Measurements from ENCODE around the gene DGKQ. TPM values are rescaled to one million over a fixed set of nuclear protein-coding genes. Genes with fewer than 3 reads are reported as not detected.

DGKQ gene
- total and polyA plus RNA-seq, 2 of the 8 experiments (the other 6 are each of a cell fraction or from before 2014, with no cell fraction given), result 7.3 to 9.7 TPM

DNA sequence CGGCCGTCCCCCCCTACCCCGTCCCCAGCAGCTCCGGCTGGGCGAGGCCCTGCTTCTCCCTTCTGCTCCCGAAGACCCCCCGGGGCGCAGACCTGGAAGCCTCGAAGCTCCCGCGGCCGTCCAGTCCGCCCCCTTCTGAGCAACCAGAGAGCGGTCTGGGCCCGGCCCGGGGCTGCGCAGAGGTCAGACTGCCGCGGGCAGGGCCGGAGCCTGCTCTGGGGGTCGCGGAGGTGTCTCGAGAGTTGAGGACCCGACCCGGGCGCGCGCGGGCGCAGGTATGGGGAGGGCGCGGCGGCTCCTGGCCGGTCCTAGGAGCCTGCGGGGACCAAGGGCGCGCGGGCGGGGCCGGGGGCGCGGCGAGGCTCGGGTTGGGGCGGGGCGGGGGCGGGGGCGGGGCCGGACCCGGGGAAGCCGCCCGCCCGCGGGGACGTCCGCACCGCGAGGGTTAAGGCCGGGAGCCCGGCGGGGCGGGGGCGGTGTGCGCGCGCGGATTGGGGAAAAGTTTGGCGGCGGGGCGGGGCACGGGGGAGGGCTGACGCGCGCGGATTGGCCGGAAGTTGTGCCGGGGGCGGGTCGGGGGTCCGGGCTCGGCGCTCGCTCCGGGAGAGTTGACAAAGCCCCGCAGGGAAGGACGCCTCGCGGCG is 37.8 kb upstream of the DGKQ start, which contains the start of gene FGFRL1:
TSS of gene FGFRL1 (plus strand) at position 605 of the 644 bp plus-strand sequence. CDS start 860 bp downstream, outside the sequence.
- Histone ChIP-seq H3K27ac (ENCODE audit: low read depth, low read length) (no peak within 1 kb of the TSS), H3K18ac (ENCODE audit: extremely low read depth, low read length) (no peak within 1 kb of the TSS), H2AK5ac (ENCODE audit: low read depth, low read length) (no peak within 1 kb of the TSS), H3K79me2 (ENCODE audit: control insufficient read depth in 1 of 2, insufficient read depth in 2 of 2, low read length in 2 of 2) (no peaks in the 10 kb centered on the region), H2BK20ac (ENCODE audit: low read length) (no peak within 1 kb of the TSS), H3K14ac (ENCODE audit: insufficient read length) (no peak within 1 kb of the TSS), H4K91ac (replicated peaks; ENCODE audit: insufficient read length, low read length) (no peak within 1 kb of the TSS), H3K9ac (replicated peaks in 1 of 4; ENCODE audit: extremely low read depth in 1 of 4, low read depth in 3 of 4, low read length in 3 of 4) (peak within 1 kb of the TSS in 1 of 4 experiments; percentile 44; a peak in 1 of 7 replicates), H3K4me3 (ENCODE audit: extremely low read depth in 1 of 4, insufficient read depth in 2 of 4, low read depth in 3 of 4, low read length in 4 of 4) (peak within 1 kb of the TSS; percentile 35 to 72 (median 36); a peak in 6 of 8 replicates), H2BK12ac (ENCODE audit: low read depth, low read length) (no peak within 1 kb of the TSS), H3K9me3 (ENCODE audit: insufficient read depth in 2 of 2, low read depth in 1 of 2, low read length in 1 of 2) (no peaks in the 10 kb centered on the region), H3K4ac (replicated peaks; ENCODE audit: insufficient read length, low read depth, low read length) (no peak within 1 kb of the TSS), H3K23me2 (ENCODE audit: low read depth, low read length) (peaks cover 18% of the 10 kb centered on the region; the same call in 1 of the 2 replicates), H3K79me1 (ENCODE audit: low read depth, low read length) (no peaks in the 10 kb centered on the region), H4K8ac (ENCODE audit: extremely low read depth, insufficient read depth, low read length) (0 out of 2 replicates have a peak within 1 kb of the TSS, but pooled peaks have one; percentile 71), H2BK5ac (ENCODE audit: low read depth, low read length) (no peak within 1 kb of the TSS), H2BK15ac (ENCODE audit: low read length) (no peak within 1 kb of the TSS), H3K4me2 (ENCODE audit: insufficient read depth in 1 of 2, low read depth in 2 of 2, low read length in 2 of 2) (peak within 1 kb of the TSS; percentile 81 to 94), H3K27me3 (replicated peaks in 1 of 4; ENCODE audit: control insufficient read depth in 3 of 4, extremely low read depth in 1 of 4, insufficient read depth in 3 of 4, low read length in 3 of 4) (peaks cover 22 to 52% (median 46%) of the 10 kb centered on the region in 4 experiments), H4K5ac (ENCODE audit: insufficient read length, low read depth, low read length) (no peak within 1 kb of the TSS), H3K56ac (replicated peaks; ENCODE audit: insufficient read length, low read depth, low read length) (no peak within 1 kb of the TSS), H3K4me1 (replicated peaks in 1 of 4; ENCODE audit: control insufficient read depth in 3 of 4, insufficient read depth in 4 of 4, low read length in 3 of 4) (peaks cover 0 to 14% (median 10%) of the 10 kb centered on the region in 4 experiments; a peak in 6 of 7 replicates), H4K20me1 (replicated peaks in 1 of 2; ENCODE audit: control insufficient read depth in 1 of 2, insufficient read depth in 2 of 2, low read length in 2 of 2) (peaks cover 3 to 20% of the 10 kb centered on the region in 2 experiments), H2BK120ac (replicated peaks; ENCODE audit: low read depth, low read length) (no peak within 1 kb of the TSS), H3K36me3 (ENCODE audit: control insufficient read depth in 2 of 4, insufficient read depth in 4 of 4, low read length in 3 of 4) (no peaks in the 10 kb centered on the region), H2AFZ (ENCODE audit: low read length) (no peak within 1 kb of the TSS), H3K23ac (ENCODE audit: insufficient read length) (no peak within 1 kb of the TSS)
- TF ChIP-seq NRF1 (IDR thresholded peaks at IDR 0.05; ENCODE audit: low read depth, low read length) (no peak), HDAC6 (IDR thresholded peaks at IDR 0.05; ENCODE audit: low read depth, low read length) (no peak), SIX5 (IDR thresholded peaks at IDR 0.05; ENCODE audit: low read depth, low read length) (no peak), CREB1 (IDR thresholded peaks at IDR 0.05) (no peak), BACH1 (IDR thresholded peaks at IDR 0.05; ENCODE audit: low read length) (no peak)
- TF ChIP-seq, protein P1, sequence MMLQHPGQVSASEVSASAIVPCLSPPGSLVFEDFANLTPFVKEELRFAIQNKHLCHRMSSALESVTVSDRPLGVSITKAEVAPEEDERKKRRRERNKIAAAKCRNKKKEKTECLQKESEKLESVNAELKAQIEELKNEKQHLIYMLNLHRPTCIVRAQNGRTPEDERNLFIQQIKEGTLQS (IDR thresholded peaks at IDR 0.05; ENCODE audit: insufficient read depth, low read depth, low read length), result no peak
- WGBS, 2 experiments (ENCODE audit: extremely low coverage in 1 of 2, insufficient coverage in 1 of 2, insufficient read length in 1 of 2, insufficient replicate concordance in 2 of 2, low coverage in 1 of 2, low lambda C conversion rate in 2 of 2, missing lambda C conversion rate in 1 of 2), result 5% methylated on average over 11 of the region's 89 CpGs; no CpG with 5 or more reads in 1 of the 2 experiments
- ChIA-PET CTCF (ENCODE audit: partially characterized antibody) (interaction anchor here (0.7 to 0.9 kb wide), 2 partner anchors 32 to 40 kb away, joined by 3 read pairs; no protein-coding TSS in a partner anchor), POLR2A (ENCODE audit: partially characterized antibody) (no interaction called here)
- DNase-seq (ENCODE audit: low read depth in 1 of 2, low spot score in 2 of 2), result peak in 1 of 2 experiments; percentile 91
- FAIRE-seq, result no peak

Measured in H1 (cell line).